CD14-positive monocyte (primary cell): ENCODE measurements around the gene STX12. TPM values are rescaled to one million over a fixed set of nuclear protein-coding genes. Genes with fewer than 3 reads are reported as not detected.

Source experiments
- DNase-seq, 3 donors: peaks; one replicate each; pipeline ENCODE4 v3.0.0-alpha.2; 2011 to 2022
- H2AFZ ChIP-seq: 2 replicates; pipeline ENCODE4 v1.6.0; 2012; ENCODE audit warnings: mild to moderate bottlenecking, low read depth, low read length, inconsistent platforms; ENCODE audit not compliant: insufficient read depth, poor library complexity, severe bottlenecking
- H3K27ac ChIP-seq, 2 donors: 1 replicate in 1 of 2; 2 replicates in 1 of 2; pipeline ENCODE4 v1.5.1; 2012 to 2013; ENCODE audit warnings: low read length in 2 of 2, control low read depth in 1 of 2, inconsistent platforms in 1 of 2, low read depth in 1 of 2, mild to moderate bottlenecking in 1 of 2
- H3K27me3 ChIP-seq, 2 donors: one replicate each; pipeline versions ENCODE4 v1.6.0 to v1.6.1; 2011 to 2013; ENCODE audit warnings: low read length in 2 of 2; ENCODE audit not compliant: control insufficient read depth in 2 of 2, insufficient read depth in 2 of 2
- H3K36me3 ChIP-seq, 2 donors: replicated peaks in 1 of 2; 1 replicate in 1 of 2; 2 replicates in 1 of 2; pipeline versions ENCODE4 v1.5.1 to v1.6.1; 2012 to 2013; ENCODE audit warnings: low read length in 2 of 2, control low read depth in 1 of 2, inconsistent platforms in 1 of 2, mild to moderate bottlenecking in 1 of 2; ENCODE audit not compliant: insufficient read depth in 2 of 2, control insufficient read depth in 1 of 2
- H3K4me1 ChIP-seq, 2 donors: 1 replicate in 1 of 2; 2 replicates in 1 of 2; pipeline versions ENCODE4 v1.5.1 to v1.6.1; 2012 to 2013; ENCODE audit warnings: low read length in 2 of 2, control low read depth in 1 of 2, inconsistent platforms in 1 of 2, mild to moderate bottlenecking in 1 of 2, moderate library complexity in 1 of 2; ENCODE audit not compliant: insufficient read depth in 2 of 2, control insufficient read depth in 1 of 2
- H3K4me2 ChIP-seq: replicated peaks from 2 replicates; pipeline ENCODE3; 2012; ENCODE audit warnings: low read length, moderate library complexity, mild to moderate bottlenecking; ENCODE audit not compliant: poor library complexity, severe bottlenecking; ENCODE audit errors: extremely low read depth
- H3K4me3 ChIP-seq, 3 experiments: fragments of 200-600 bp in 1 of 3; sonication (generic) in 1 of 3; replicated peaks in 1 of 3; 1 replicate in 2 of 3; 2 replicates in 1 of 3; pipeline ENCODE4 v1.5.1; 2011 to 2013; ENCODE audit warnings: low read length in 3 of 3, mild to moderate bottlenecking in 3 of 3, control low read depth in 2 of 3, low read depth in 2 of 3, inconsistent platforms in 1 of 3, moderate library complexity in 1 of 3
- H3K79me2 ChIP-seq: 2 replicates; pipeline ENCODE4 v1.6.0; 2012; ENCODE audit warnings: mild to moderate bottlenecking, control low read depth, inconsistent platforms, low read length, moderate library complexity; ENCODE audit not compliant: insufficient read depth
- H3K9ac ChIP-seq: 2 replicates; pipeline ENCODE4 v1.6.0; 2017; ENCODE audit warnings: low read length, mild to moderate bottlenecking; ENCODE audit not compliant: insufficient read depth, poor library complexity, severe bottlenecking
- H3K9me3 ChIP-seq, 2 donors: replicated peaks in 1 of 2; 1 replicate in 1 of 2; 2 replicates in 1 of 2; pipeline versions ENCODE4 v1.5.1 to v1.6.1; 2012 to 2013; ENCODE audit warnings: low read length in 2 of 2, control low read depth in 1 of 2; ENCODE audit not compliant: control insufficient read depth in 1 of 2, insufficient read depth in 1 of 2
- H4K20me1 ChIP-seq: 2 replicates; pipeline ENCODE4 v1.6.0; 2012; ENCODE audit warnings: mild to moderate bottlenecking, low read length, control low read depth, moderate library complexity; ENCODE audit not compliant: insufficient read depth
- H3K27ac Mint-ChIP-seq, 7 donors: one replicate each; pipeline ENCODE4 v1.8.0; 2020; ENCODE audit warnings: mild to moderate bottlenecking in 7 of 7, mixed read lengths in 7 of 7, moderate library complexity in 6 of 7, inconsistent platforms in 2 of 7
- H3K27me3 Mint-ChIP-seq, 3 donors: one replicate each; pipeline ENCODE4 v1.8.0; 2021 to 2022; ENCODE audit warnings: low read depth in 3 of 3, mild to moderate bottlenecking in 3 of 3, mixed read lengths in 3 of 3, moderate library complexity in 3 of 3, inconsistent platforms in 1 of 3
- H3K36me3 Mint-ChIP-seq, 2 donors: one replicate each; pipeline ENCODE4 v1.8.0; 2020; ENCODE audit warnings: mixed read lengths in 2 of 2, inconsistent platforms in 1 of 2, mild to moderate bottlenecking in 1 of 2
- H3K4me1 Mint-ChIP-seq: one replicate; pipeline ENCODE4 v1.8.0; 2020; ENCODE audit warnings: mild to moderate bottlenecking, mixed read lengths
- H3K4me3 Mint-ChIP-seq, 2 donors: one replicate each; pipeline ENCODE4 v1.8.0; 2020; ENCODE audit warnings: mild to moderate bottlenecking in 2 of 2, mixed read lengths in 2 of 2, moderate library complexity in 1 of 2
- H3K9me3 Mint-ChIP-seq, 7 donors: one replicate each; pipeline ENCODE4 v1.8.0; 2020 to 2022; ENCODE audit warnings: mixed read lengths in 7 of 7, mild to moderate bottlenecking in 6 of 7, moderate library complexity in 6 of 7, inconsistent platforms in 2 of 7
- CTCF ChIP-seq: fragments of 200-600 bp; IDR thresholded peaks from one replicate; pipeline ENCODE4 v1.8.0; 2022; ENCODE audit warnings: antibody characterized with exemption, mild to moderate bottlenecking
- WGBS: methylation state at CpG from one replicate; pipeline ENCODE4 v1.1.5; 2013; ENCODE audit warnings: missing lambda C conversion rate; ENCODE audit not compliant: insufficient coverage; 5-methylcytosine and 5-hydroxymethylcytosine counted together
- intact Hi-C, 2 donors: fragments of 100-400 bp; cut with micrococcal nuclease; formaldehyde crosslinking; loops; one replicate each; pipeline versions ENCODE4 v1.15.0 to v1.15.1; 2023
- polyA plus RNA-seq, 3 donors: library from polyadenylated mRNA; depleted of rRNA in 1 of 3; unstranded in 2 of 3; stranded (reverse) in 1 of 3; fragments of 300-500 nt in 2 of 3; fragments of >200 nt in 1 of 3; fragmentation: Illumina TruSeq in 2 of 3; gene quantifications; 1 replicate in 2 of 3; 2 replicates in 1 of 3; pipeline ENCODE4 v1.2.3, GENCODE V29; 2012 to 2021

STX12 gene
- polyA plus RNA-seq, 3 donors: 29.4 to 49.4 (median 36.2) TPM

DNA sequence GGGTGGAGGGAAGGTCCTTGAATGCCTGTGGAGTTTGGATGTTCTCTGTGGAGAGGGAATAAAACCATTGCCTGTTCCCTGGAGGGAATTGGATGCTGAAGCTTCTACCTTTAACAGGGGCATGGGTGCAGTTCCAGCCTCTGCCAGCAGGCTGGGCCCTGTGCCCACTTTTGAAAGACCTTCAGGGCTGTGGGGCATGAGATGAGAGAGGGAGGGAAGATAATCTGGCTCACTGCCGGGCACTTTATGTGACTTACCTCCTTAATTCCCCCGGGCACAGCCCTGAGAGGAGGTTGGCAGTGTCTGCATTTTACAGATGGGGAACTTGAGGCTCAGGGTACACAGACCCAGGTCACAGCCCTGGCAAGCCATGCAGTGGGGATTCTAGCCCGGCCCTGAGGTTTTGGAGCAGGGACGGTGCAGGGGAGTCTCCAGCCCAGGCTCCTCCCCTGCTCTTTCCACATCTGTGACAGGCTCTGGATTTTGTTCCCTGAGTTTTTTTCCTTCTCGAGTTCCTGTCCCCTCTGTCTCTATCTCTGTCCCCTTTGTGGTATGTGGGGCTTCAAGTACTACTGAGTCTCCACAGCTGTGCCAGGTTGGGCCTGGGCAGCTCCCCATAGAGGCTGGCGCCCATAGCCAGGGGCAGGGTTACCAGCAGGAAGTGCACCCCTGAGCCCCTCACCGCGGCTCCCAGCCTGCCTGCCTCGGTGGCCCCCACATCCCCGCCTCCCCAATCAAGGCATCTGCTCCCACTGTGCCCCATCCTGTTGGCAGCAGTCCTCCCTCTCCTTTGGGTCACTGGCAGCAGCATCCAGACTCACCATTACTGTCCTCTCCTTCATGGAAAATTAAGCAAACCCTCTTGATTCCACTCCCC is 85.3 kb downstream of the STX12 start:
- WGBS: 30% methylated on average over 6 of the region's 10 CpGs
- H3K4me2 ChIP-seq: peak overlapping the region; percentile 65
- peak; percentile 98 for TF ChIP-seq CTCF
- peak overlapping the region; percentile 73 to 75 for H3K27ac ChIP-seq
- H2AFZ ChIP-seq: peak overlapping the region; percentile 70
- Mint-ChIP-seq H3K36me3 (peaks cover 10 to 11% of the 10 kb centered on the region in 2 donors), H3K27me3 (peaks cover 0 to 1% (median 0%) of the 10 kb centered on the region in 3 donors), H3K27ac (peak overlapping the region; percentile 91 to 100 (median 96)), H3K9me3 (peaks cover 0 to 2% (median 0%) of the 10 kb centered on the region in 7 donors), H3K4me3 (peak overlapping the region; percentile 60 to 86), H3K4me1 (peaks cover 56% of the 10 kb centered on the region)
- H3K4me3 ChIP-seq: peak overlapping the region in 2 of 3 experiments; percentile 13 to 60
- no peaks in the 10 kb centered on the region for H4K20me1 ChIP-seq
- DNase-seq: peak; percentile 84 to 89 (median 88)
- H3K27me3 ChIP-seq: no peaks in the 10 kb centered on the region
- peaks cover 31% of the 10 kb centered on the region for H3K79me2 ChIP-seq
- H3K9ac ChIP-seq: peak overlapping the region; percentile 56
- H3K9me3 ChIP-seq: no peaks in the 10 kb centered on the region
- intact Hi-C loops: loop anchor here (1.0 to 5.0 kb wide), 3 partner anchors 14 to 121 kb away; partner anchors contain the start of gene THEMIS2 (in 2 of the 2)
- H3K36me3 ChIP-seq: no peaks in the 10 kb centered on the region
- peaks cover 49 to 54% of the 10 kb centered on the region in 2 donors for H3K4me1 ChIP-seq

DNA sequence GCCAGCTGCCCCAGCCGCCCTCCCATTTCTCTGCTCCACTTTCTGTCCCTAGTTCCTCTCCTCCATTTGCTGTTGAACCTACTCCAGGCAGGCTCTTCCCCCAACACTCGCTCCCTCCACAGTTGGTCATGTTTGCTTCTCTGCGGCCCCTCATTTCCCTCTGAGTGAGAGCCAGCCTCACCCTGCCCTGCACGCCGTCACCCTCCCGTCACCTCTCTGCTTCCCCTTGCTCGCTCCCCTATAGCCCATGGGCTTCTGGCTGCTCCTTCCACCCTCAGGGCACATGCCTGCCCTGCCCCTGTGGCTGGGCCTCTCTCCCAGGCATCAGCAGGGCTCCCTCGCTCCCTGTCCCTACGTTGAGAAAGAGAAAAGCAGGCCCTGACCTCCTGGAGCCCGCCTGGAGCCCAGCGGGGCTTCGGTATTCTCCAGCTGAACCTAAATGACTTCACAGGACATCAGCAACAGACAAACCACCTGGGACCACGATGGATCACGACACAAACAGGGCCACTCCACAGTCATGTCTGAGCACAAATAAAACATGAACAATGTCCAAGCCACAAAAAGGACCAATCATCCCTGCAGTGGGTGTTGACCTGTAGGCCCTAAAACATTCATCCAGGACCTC is 86.0 kb downstream of the STX12 start:
- H4K20me1 ChIP-seq: no peaks in the 10 kb centered on the region
- peaks cover 57 to 61% of the 10 kb centered on the region in 2 donors for H3K4me1 ChIP-seq
- no peaks in the 10 kb centered on the region for H3K36me3 ChIP-seq
- H3K27me3 Mint-ChIP-seq: peaks cover 0 to 1% (median 0%) of the 10 kb centered on the region in 3 donors
- no peaks in the 10 kb centered on the region for H3K9me3 ChIP-seq
- H3K27me3 ChIP-seq: no peaks in the 10 kb centered on the region
- H3K4me1 Mint-ChIP-seq: peaks cover 62% of the 10 kb centered on the region
- WGBS: 50% methylated on average over 13 of the region's 14 CpGs
- peak overlapping the region; percentile 73 to 75 for H3K27ac ChIP-seq
- peaks cover 0 to 2% (median 0%) of the 10 kb centered on the region in 7 donors for H3K9me3 Mint-ChIP-seq
- H3K4me3 ChIP-seq: peak overlapping the region in 1 of 3 experiments; percentile 60
- DNase-seq: peak; percentile 35 to 40 (median 39)
- intact Hi-C loops: loop anchor here (1.0 to 5.0 kb wide), 3 partner anchors 14 to 120 kb away; partner anchors contain the start of gene THEMIS2 (in 2 of the 2)
- H3K79me2 ChIP-seq: peaks cover 31% of the 10 kb centered on the region
- peak overlapping the region; percentile 70 for H2AFZ ChIP-seq
- H3K9ac ChIP-seq: peak overlapping the region; percentile 56
- H3K4me3 Mint-ChIP-seq: peak overlapping the region; percentile 60 to 86
- peak overlapping the region; percentile 65 for H3K4me2 ChIP-seq
- peak overlapping the region; percentile 91 to 100 (median 96) for H3K27ac Mint-ChIP-seq
- peaks cover 10 to 11% of the 10 kb centered on the region in 2 donors for H3K36me3 Mint-ChIP-seq
- TF ChIP-seq CTCF: no peak
